ENCODE measurements around the gene IFI30.

The IFI30 gene

DNA sequence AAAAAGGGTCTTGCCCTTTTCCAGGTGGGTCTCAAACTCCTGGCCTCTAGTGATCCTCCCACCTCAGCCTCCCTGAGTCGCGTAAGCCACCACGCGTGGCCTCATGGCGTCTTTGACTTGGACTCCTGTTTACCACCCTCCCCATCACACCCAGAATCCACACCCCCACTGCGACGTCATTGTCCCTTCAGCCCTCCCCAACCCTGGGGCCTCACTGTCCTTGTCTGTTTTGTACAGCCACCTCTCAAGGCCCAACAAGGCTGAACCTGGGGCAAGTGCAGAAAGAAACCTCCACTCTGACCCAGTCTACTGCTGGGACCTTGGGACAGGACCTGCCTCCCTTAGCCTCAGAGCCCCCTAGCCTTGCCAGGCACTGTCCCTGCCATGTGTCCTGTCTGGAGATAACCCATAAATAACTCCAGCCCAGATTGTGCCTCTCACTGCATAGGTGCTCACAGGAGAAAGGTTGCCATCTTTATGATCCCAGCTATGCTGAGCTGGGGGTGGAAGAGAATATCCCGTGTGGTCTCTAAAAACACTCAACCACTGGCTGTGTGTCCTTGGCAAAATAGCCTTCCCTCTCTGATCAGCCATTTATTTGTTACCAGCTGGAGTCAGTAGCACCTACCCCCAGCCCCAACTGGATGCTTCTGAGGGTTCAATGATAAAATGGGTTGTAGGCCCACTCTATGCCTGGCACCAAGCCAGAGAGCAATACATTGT is 1.8 kb upstream of the IFI30 start:
- DNase-seq = no peak

DNA sequence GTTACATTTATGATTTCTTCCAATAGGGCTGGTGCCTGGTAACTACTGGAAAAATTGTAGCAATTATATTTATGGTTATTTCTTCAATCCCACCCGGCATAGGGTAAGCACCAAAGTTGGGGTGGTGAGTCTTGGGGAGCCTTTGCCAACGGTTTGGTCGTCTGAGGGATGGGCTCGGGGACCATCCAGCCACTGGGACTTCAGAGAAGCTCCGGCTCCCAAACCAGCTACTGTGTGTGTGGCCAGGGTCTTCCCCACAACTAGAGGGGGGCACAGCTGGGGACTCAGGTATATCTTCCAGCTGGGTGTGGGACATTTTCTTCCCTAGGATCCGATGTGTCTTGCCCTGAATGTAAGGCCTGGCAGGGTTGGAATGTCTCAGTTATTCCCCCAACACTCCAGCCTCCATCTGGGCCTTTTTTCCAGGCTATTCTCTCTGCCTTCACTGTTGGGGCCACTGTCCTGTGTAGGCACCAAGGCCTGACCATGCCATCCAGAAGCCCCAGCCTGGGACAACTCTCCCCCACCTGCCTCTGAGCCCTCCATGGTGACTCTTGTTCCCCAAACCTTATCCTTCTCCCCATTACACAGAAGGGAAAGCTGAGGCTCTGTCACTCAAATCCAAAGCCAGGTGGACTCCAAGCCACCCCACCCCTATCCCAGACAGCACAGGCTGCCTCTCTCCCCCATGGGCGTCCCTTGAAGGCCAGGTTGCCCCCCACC is 1.1 kb upstream of the IFI30 start:
- DNase-seq = no peak

DNA sequence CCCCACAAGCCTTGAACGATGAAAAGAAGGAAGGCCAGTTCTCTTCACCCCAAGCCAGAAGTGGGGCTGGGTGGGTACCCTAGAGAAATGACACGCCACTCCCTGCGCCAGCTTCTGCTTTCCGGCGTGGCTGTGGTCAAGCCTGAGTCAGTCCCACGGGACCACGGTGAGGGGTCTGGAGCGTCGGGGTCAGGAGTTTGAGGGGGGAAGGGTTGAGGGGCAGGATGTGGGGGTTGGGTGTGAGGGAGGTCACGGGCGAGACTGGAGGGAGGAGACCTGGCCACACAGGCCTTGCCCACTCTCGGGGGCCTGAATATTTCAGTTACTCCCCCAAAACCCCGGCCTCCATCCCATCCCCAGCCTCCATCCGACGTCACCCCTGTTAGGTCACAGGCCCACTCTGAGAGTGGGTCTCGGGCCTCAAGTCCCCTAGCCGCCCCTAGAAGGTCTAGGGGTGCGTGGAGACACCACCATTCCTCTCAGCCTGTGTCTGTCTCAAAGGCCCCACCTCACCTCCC is 500 bp upstream of the IFI30 start:
- DNase-seq = no peak

DNA sequence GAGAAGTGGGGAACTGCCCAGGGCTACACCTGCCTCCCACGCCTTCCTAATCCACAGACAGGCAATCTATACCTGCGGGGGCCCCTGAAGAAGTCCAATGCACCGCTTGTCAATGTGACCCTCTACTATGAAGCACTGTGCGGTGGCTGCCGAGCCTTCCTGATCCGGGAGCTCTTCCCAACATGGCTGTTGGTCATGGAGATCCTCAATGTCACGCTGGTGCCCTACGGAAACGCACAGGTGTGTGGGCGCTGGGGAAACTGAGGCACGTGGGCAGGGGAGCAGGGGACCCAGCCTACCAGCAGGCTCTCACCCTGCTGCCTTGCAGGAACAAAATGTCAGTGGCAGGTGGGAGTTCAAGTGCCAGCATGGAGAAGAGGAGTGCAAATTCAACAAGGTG is 1.4 kb downstream of the IFI30 start:
- no peak for DNase-seq

DNA sequence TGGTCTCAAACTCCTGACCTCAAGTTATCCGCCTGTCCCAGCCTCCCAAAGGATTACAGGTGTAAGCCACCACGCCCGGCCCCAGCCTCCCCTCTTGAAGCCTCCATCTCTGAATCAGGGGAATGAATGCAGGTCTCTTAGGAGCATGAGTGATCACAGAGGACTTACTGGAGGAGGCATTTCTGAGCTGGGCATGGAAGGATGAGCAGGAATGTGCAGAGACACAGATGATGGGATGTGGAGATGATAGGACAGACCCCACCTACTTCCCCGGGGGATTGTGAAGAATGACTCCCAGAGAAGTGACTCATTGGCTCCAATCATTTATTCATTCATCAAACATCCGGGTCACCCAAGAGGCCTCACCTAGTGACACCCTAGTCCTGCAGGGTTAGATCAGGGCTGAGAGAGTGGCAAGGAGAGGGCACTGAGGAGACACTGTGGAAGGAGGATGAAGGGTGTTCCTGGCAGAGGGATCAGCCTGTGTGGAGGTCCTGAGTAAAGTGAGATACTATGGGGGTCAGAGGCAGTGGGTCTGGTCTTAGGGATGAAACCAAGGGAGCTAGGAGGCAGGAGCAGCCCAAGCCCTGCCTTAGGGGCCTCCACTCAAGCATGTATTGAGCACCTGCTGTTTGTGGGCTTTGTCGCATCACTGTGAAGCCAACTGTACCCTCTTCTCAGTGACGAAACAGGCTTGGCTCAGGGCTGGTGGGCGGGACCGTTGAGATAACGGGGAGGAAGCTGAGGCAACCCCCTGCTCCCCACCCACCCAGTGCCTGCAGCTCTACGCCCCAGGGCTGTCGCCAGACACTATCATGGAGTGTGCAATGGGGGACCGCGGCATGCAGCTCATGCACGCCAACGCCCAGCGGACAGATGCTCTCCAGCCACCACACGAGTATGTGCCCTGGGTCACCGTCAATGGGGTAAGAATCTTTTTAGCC is 3.0 kb downstream of the IFI30 start:
- no peak for DNase-seq

DNA sequence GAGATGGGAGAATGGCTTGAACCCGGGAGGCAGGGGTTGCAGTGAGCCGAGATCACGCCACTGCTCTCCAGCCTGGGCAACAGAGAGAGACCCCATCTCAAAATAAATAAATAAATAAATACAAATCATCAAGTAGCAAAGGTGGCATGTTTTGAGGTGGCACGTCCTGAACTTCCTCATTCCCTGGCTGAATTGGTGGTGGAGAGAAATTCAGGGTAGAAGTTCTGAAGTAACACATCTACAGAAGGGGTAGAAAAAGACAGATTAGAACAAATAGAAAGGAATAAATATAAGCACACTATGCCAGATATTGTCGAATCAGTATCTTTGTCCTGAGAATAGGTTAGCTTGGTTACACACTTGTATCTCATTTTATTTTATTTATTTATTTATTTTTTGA is 6.3 kb downstream of the IFI30 start:
- DNase-seq = no peak

DNA sequence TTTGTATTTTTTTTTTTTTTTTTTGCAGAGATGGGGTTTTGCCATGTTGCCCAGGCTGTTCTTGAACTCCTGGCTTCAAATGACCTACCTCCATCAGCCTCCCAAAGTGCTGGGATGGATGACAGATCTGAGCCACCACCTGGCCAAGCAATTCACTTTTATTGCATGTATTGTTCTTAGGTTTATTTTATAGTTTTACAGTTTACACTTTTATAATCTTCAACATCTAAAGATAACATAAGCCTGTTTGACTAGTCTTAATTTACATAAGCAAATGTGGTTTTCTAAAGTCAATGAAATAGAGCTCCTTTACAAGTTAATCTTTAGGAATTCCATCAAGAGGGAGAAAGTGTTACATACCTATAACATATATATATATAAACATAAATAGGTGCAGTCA is 9.9 kb downstream of the IFI30 start:
- no peak for DNase-seq

DNA sequence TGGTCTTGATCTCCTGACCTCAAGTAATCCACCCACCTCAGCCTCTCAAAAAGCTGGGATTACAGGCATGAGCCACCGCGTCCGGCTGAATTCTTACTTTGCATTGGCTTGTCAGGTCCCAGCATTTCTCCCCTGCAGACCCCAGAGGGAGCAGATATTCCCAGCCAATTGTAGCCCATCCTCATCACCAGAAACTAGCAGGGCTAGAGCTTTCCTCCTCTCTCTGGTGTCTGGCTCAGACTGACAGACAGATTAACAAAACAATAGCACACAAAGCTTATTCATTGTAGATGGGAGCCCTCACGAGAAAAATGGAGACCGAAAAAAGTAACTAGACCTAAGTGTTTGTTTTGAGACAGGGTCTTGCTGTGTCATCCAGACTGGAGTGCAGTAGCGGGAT is 11.9 kb downstream of the IFI30 start:
- no peak for DNase-seq

DNA sequence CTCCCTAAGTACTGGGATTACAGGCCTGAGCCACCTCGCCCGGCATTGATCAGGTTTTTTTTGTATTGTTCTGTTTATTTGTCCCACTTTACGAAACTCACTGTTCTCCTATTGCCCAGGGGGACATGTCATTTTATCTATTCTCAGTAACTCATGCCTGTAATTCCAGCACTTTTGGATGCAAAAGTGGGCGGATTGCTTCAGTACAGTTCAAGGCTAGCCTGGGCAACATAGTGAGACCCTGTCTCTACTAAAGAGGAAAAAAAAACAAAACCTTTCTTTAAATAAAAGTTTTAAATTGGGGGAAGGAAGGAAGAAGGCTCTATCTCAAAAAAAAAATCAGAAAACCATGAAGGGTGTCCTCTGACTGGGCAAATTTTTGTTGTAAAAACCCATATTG is 16.7 kb downstream of the IFI30 start:
- DNase-seq = no peak

DNA sequence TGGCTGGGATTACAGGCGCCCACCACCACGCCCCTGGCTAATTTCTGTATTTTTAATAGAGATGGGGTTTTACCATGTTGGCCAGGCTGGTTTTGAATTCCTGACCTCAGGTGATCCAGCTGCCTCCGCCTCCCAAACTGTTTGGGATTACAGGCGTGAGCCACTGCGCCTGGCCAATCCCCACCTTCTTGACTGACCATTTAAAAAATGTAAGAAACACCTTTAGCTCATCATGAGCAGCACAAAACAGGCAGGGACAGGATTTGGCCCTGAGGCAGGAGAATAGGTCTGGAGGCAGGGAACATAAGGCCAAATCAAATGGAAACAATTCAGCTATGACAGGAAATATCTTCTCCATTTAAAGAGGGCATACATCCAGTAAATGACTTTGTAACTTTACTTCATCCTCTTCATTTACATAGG is 18.0 kb downstream of the IFI30 start:
- DNase-seq = no peak

DNA sequence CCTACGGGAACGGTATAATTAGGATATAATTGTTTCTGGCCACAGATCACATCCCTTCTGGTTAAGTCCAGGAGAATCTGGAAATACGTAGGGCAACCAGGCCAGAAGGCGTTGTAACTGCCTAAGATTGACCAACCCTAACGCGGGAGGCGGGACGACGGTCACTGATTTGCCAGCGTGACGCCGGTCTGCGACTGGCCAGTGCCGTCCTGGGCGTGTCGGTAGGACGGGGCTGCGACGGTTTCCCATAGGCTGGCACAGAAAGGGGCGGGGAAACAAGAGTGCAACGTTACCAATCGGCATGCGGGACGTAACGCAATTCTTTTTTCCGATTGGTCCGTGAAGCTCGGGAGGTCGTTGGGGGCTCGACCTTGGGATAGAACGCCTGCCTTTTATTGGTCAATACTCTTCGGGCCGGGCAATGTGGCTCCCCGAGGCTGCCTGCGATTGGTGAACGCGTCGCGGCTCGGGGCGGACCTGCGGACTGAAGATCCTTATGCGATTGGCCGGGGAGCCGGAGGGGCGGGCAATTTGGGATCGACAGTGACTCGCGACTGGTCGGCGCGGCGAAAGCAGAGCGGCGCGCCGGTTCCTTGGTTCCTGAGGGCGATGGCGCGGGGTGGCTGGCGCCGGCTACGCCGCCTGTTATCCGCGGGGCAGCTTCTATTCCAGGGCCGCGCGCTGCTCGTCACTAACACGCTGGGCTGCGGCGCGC is 19.2 kb downstream of the IFI30 start, which contains the start of gene MPV17L2:
Gene MPV17L2, plus strand, starts transcription at position 546 of the 715 bp plus-strand sequence. Its CDS starts 64 bp downstream, at position 610.
- peak; percentile 100 for DNase-seq

DNA sequence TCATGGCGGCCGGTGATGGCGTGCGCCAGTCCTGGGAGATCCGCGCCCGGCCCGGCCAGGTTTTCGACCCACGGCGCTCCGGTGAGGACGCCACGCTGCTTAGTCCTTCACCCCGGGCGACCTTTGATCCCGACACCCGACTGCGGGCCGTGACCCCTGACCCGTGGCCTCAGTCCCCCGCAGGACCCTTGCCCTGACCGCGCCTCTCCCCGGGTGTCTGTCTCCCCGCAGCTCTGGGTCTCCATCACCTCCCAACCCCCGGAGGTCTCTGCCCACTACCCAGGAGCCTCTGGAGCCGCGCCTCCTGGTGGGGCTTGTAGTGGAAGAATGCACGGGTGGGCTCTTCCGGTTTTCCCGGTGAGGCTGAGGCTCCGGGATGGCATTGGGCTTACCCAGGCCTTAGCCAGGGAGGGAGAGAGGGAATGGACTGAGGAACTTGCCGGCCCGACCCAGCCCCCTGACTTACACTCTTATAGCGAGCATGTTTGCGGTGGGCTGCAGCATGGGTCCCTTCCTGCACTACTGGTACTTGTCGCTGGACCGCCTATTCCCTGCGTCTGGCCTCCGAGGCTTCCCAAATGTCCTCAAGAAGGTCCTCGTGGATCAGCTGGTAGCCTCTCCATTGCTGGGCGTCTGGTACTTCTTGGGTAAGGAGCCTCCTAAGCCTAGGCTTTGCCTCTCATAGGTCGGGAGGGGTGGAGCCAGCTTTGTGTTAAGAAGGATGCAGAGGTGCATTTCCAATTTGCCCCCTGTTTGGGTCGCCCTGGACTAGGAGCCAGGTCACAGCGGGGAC is 20.0 kb downstream of the IFI30 start:
- peak; percentile 54 for DNase-seq

DNA sequence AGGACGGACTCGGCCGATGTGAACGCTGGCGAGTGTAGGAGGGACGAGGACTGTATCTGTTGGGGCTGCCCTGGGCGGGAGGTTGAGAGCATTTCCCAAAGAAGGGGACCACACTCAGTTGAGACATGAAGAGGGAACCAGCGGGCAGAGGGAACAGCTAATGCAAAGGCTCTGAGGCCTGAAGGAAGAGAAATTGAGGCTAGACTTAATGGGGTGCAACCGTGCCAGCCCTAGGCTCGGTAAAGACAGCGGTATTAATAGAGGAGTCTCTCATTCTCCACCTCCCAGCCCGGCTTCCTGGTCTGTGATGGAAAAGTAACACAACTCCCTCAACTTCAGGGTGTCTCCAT is 20.5 kb downstream of the IFI30 start:
- no peak for DNase-seq

DNA sequence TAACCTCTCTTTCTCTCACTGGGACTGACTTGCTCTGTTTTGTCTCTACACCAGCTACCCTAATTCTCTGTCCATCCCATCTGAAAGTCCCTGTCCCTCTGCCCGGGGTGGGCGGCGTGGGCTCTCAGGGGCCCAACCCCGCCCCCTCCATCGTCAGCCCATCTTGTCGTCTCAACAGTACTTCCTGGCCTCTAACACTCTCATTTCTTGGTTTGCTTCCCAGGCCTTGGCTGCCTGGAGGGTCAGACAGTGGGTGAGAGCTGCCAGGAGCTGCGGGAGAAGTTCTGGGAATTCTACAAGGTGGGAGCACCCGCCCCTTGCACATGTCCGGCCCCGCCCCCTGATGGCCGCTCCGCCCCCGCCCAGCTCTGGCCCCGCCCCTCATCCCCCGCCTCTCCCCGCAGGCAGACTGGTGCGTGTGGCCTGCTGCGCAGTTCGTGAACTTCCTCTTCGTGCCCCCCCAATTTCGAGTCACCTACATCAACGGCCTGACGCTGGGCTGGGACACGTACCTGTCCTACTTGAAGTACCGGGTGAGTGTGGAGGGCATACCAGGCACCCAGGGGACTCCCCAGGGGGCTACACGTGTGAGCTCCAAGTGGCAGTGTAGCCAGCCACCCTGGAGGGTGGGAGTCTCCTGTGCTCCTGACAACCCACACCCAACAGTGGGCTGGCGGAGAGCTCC is 21.1 kb downstream of the IFI30 start:
- DNase-seq = peak; percentile 43

DNA sequence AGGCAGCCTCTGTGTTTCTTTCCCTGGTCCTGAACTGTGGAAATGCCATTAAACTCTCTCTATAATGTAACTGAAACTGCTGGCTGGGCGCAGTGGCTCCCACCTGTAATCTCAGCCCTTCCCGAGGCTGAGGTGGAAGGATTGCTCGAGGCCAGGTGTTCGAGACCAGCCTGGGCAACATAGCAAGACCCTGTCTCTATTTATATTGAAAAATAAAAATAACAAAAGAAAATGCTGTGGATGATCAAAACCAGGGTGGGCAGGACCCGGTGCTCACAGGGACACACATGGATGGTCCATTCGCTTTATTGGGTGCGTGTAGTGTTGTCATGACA is 22.9 kb downstream of the IFI30 start:
- no peak for DNase-seq

DNA sequence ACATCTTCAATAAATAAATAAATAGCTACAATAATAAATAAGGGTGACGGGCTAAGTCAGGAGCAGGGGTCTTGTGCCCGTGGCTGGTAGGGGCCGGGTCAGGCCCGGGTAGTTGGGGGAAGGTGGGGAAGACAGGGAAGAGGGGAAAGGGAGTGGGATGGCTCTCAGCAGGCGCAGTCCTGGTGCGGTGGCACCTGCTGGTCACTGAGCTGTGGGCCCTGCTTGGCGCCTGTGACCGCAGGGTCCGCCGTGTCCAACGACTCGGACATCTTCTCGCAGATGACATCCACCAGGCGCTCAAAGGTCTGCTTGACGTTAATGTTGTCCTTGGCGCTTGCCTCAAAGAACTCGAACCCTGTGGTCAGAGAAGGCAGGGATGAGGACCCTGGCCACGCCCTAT is 23.7 kb downstream of the IFI30 start:
- no peak for DNase-seq

DNA sequence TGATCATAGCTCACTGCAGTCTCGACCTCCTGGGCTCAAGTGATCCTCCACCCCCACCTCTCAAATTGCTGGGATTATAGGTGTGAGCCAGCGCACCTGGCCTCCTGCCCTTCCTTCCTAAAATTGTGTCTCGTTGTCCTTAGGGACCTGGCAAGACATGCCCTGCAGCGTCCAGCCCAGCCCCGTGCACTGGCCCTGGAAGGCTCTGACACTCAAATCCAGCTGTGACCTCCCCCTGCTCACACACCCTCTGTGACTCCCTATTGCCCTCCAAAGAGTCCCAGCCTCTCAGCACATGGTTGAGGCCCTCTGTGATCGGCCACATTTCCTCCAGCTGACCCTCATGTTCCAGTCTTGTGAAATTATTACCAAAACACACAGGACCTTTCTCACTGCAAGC is 24.3 kb downstream of the IFI30 start:
- DNase-seq = no peak

DNA sequence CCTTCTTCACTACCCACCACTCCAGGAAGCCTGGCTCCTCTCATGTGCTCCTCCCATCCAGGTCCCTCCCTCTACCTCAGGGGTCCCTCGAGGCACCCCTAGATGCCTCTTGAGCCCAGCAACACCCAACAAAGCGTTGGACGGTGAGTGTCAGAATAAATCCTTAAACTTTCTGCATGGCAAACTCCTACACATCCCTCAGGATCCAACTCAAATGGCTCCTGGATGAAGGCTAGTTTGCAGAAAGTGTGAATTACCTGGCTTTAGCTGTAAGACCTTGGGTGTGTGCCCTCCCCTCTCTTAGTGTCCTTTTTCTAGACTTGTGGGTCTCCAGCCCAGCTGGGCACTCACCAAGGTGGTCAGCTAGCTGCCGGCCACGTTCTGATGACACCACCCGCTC is 24.8 kb downstream of the IFI30 start:
- no peak for DNase-seq

DNA sequence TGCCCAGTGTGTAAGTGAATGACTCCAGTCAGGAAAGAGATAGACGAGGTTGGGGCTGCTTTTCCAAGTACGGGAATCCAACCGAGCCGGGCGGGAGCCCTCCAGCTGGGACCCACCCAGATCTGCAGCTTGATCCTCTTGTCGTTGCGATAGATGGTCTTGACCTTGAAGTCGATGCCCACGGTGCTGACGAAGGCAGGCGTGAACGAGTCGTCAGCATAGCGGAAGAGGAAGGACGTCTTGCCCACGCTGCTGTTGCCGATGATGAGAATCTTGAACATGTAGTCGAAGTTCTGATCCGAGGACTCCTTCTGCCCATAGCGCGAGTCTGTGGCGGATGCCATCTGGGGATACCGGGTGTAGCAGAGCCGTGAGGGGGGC is 28.8 kb downstream of the IFI30 start:
- no peak for DNase-seq

DNA sequence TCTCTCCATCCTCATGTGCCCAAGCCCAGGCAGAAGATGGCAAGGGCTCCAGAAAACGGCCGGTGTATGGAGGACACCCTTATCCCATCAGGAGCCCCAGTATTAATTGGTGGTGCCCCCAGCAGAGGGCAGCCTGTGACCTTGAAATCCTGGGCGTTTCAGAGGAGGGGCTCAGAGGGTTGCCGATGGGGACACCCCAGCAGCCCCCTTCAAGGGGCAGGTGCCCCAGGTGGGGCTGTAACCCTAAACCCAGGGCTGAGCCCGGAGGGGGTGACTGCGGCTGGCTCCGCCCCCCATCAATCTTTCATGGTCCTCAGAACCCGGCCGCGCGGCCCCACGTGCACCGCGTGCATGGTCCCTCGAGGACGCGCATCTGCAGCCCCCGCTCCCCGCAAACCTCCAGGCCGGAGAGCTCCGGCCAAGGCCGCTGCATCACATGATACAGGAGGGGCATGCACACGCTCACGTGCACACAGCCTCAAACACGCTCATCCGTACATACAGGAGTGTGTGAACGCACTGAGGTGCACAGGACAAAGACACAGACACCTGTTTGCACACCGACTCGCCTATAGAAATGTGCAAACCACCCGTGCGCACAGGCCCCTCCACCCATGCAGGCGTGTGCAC is 29.3 kb downstream of the IFI30 start:
- peak; percentile 65 for DNase-seq

DNA sequence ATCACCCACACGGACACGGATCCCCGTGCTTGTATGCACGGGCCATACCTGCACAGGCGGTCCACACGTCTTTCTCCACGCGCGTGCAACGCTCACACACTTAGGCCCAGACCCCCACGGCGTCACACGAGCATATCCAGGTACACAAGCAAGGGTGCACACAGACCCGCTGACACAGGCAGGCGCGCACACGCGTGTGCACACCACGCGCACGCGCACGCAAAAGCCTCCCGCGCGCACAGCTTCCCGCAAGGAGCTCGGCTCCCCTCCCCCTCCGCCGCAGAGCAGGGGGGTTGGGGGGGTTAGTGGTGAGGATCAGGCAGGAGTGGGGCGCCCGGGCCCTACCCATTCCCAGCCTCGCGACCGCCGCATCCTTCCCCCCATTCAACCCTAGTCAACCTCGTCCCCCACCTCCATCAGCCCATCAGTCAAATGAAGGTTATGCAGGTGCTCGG is 29.8 kb downstream of the IFI30 start:
- peak; percentile 76 for DNase-seq
